Measurements from ENCODE around the gene SKOR1.

DNA sequence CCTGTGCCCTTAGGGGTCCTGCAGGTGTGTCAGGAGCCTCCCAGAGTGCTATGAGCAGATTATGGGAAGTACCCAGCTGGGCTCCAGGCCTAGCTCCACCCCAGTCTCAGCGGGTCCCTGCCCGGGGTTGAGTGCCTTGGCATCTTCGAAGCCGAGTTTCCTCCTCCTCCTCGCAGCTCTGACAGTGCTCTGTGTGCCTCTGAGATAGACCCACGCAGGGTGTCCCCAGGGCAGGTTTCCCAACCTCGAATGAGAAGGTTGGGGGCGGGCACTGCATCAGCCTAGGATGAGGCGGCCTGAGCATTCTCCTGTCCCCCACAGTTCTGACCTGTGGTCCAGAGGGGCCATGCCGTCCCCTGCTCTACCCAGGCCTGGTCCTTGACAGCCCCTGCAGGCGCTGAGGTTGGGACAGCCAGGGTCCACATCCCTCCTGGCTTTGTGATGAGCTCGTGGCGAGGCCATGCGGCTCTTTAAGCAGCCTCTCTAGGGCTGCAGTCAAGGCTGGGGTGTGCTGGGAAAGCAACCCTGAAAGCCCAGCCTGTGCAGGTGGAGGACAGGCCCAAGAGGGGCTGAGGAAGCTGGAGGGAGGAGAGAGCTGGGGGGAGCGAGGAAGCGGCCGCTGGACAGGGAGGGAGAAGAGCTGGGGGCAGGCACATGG is 20.2 kb upstream of the SKOR1 start:
- TF ChIP-seq, protein P1, sequence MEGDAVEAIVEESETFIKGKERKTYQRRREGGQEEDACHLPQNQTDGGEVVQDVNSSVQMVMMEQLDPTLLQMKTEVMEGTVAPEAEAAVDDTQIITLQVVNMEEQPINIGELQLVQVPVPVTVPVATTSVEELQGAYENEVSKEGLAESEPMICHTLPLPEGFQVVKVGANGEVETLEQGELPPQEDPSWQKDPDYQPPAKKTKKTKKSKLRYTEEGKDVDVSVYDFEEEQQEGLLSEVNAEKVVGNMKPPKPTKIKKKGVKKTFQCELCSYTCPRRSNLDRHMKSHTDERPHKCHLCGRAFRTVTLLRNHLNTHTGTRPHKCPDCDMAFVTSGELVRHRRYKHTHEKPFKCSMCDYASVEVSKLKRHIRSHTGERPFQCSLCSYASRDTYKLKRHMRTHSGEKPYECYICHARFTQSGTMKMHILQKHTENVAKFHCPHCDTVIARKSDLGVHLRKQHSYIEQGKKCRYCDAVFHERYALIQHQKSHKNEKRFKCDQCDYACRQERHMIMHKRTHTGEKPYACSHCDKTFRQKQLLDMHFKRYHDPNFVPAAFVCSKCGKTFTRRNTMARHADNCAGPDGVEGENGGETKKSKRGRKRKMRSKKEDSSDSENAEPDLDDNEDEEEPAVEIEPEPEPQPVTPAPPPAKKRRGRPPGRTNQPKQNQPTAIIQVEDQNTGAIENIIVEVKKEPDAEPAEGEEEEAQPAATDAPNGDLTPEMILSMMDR (conservative IDR thresholded peaks at IDR 0.05 in 1 of 2, IDR thresholded peaks at IDR 0.05 in 1 of 2; ENCODE audit: low read depth in 1 of 2, low read length in 2 of 2), result no peak
- TF ChIP-seq EZH2 (IDR thresholded peaks at IDR 0.05; ENCODE audit: low read length, missing control alignments), result no peak

Data from fibroblast of lung (primary cell).